Endothelial cell of umbilical vein (primary cell): ENCODE measurements around the gene HES2. TPM values are rescaled to one million over a fixed set of nuclear protein-coding genes. Genes with fewer than 3 reads are reported as not detected.

Experiments used
- Bru-seq: library from RNA; stranded (reverse); fragments of 400-500 nt; gene quantifications from one replicate; lab custom pipeline; 2021; lab: Mats Ljungman, UMichigan
- BruChase-seq, 2 experiments: library from RNA; stranded (reverse); fragments of 400-500 nt; gene quantifications; one replicate each; lab custom pipeline; 2021; lab: Mats Ljungman, UMichigan
- BruUV-seq: library from RNA; stranded (reverse); fragments of 400-500 nt; replicated peaks from 2 replicates; lab custom pipeline; 2021; lab: Mats Ljungman, UMichigan
- CTCF ChIA-PET: fragments of 300-600, 350-600 bp; sonication (Branson Sonifier 250); formaldehyde crosslinking; loops from one replicate; lab custom pipeline; 2021; ENCODE audit warnings: antibody characterized with exemption, inconsistent platforms; lab: Charles Lee
- POLR2A ChIA-PET: fragments of 300-600, 350-600 bp; sonication (Branson Sonifier 250); formaldehyde crosslinking; loops from one replicate; lab custom pipeline; 2021; ENCODE audit warnings: antibody characterized with exemption, inconsistent platforms; lab: Charles Lee
- DNase-seq: peaks from one replicate; pipeline ENCODE4 v3.0.0-alpha.2; 2011; ENCODE audit warnings: low read depth, low spot score
- FAIRE-seq: peaks from 2 replicates; lab custom pipeline; 2011; peaks lifted over from hg19 to GRCh38; lab: Jason Lieb, UNC
- H2AFZ ChIP-seq: 2 replicates; pipeline ENCODE4 v1.6.0; 2012; ENCODE audit warnings: low read depth, low read length, control low read depth, inconsistent platforms
- H3K27ac ChIP-seq: 2 replicates; pipeline ENCODE4 v1.5.1; 2011; ENCODE audit warnings: low read depth, mild to moderate bottlenecking, control low read depth, low read length, moderate library complexity; ENCODE audit not compliant: insufficient read depth
- H3K27me3 ChIP-seq, 2 experiments: 2 replicates each; pipeline versions ENCODE4 v1.6.0 to v1.6.1; 2011; ENCODE audit warnings: low read length in 2 of 2, mixed read lengths in 1 of 2; ENCODE audit not compliant: control insufficient read depth in 2 of 2, insufficient read depth in 2 of 2
- H3K36me3 ChIP-seq, 2 experiments: 2 replicates in 1 of 2; 3 replicates in 1 of 2; pipeline ENCODE4 v1.5.1; 2011; ENCODE audit warnings: low read length in 2 of 2, mild to moderate bottlenecking in 1 of 2, moderate library complexity in 1 of 2; ENCODE audit not compliant: control insufficient read depth in 2 of 2, insufficient read depth in 2 of 2; ENCODE audit errors: extremely low read depth in 1 of 2
- H3K4me1 ChIP-seq: 3 replicates; pipeline ENCODE4 v1.5.1; 2011; ENCODE audit warnings: mild to moderate bottlenecking, low read length; ENCODE audit not compliant: control insufficient read depth, insufficient read depth; ENCODE audit errors: extremely low read depth
- H3K4me2 ChIP-seq: 2 replicates; pipeline ENCODE4 v1.6.1; 2011; ENCODE audit warnings: low read length, control low read depth, mixed read lengths; ENCODE audit not compliant: insufficient read depth
- H3K4me3 ChIP-seq, 3 experiments: fragments of 200-600 bp in 1 of 3; sonication (generic), shearing (Covaris generic) in 1 of 3; replicated peaks in 1 of 3; 2 replicates each; pipeline ENCODE4 v1.5.1; 2011 to 2016; ENCODE audit warnings: control low read depth in 3 of 3, low read length in 3 of 3, mild to moderate bottlenecking in 2 of 3, inconsistent platforms in 1 of 3, low read depth in 1 of 3, moderate library complexity in 1 of 3; ENCODE audit not compliant: insufficient read depth in 1 of 3
- H3K79me2 ChIP-seq: 2 replicates; pipeline ENCODE4 v1.6.0; 2012; ENCODE audit warnings: low read length, inconsistent platforms; ENCODE audit not compliant: control insufficient read depth, insufficient read depth
- H3K9ac ChIP-seq: replicated peaks from 2 replicates; pipeline ENCODE3; 2011; ENCODE audit warnings: low read length, control low read depth; ENCODE audit not compliant: insufficient read depth; ENCODE audit errors: extremely low read depth
- H3K9me1 ChIP-seq: replicated peaks from 3 replicates; pipeline ENCODE4 v1.6.0; 2011; ENCODE audit warnings: mild to moderate bottlenecking, low read length; ENCODE audit not compliant: control insufficient read depth, insufficient read depth; ENCODE audit errors: extremely low read depth
- H3K9me3 ChIP-seq: replicated peaks from 2 replicates; pipeline ENCODE4 v1.5.1; 2012; ENCODE audit warnings: low read length, inconsistent platforms; ENCODE audit not compliant: control insufficient read depth, insufficient read depth
- H4K20me1 ChIP-seq: replicated peaks from 2 replicates; pipeline ENCODE3; 2011; ENCODE audit warnings: mild to moderate bottlenecking, low read length; ENCODE audit not compliant: control insufficient read depth, insufficient read depth; ENCODE audit errors: extremely low read depth
- CTCF ChIP-seq, 2 donors: IDR thresholded peaks; 1 replicate in 1 of 2; 2 replicates in 1 of 2; pipeline ENCODE4 v1.5.1; 2011; ENCODE audit warnings: low read length in 2 of 2, mild to moderate bottlenecking in 2 of 2, moderate library complexity in 2 of 2, control low read depth in 1 of 2, inconsistent platforms in 1 of 2, low read depth in 1 of 2; ENCODE audit not compliant: insufficient read depth in 1 of 2; ENCODE audit errors: extremely low read depth in 1 of 2
- EZH2 ChIP-seq: IDR thresholded peaks from 2 replicates; pipeline ENCODE4 v1.6.1; 2012; ENCODE audit warnings: borderline replicate concordance, low read depth, mild to moderate bottlenecking, moderate library complexity, low read length, inconsistent platforms; ENCODE audit not compliant: severe bottlenecking
- FOS ChIP-seq: IDR thresholded peaks from 2 replicates; pipeline ENCODE4 v1.6.1; 2011; ENCODE audit warnings: mild to moderate bottlenecking, low read length, moderate library complexity, borderline replicate concordance; ENCODE audit not compliant: insufficient read depth
- GATA2 ChIP-seq: IDR thresholded peaks from 2 replicates; pipeline ENCODE4 v1.7.0; 2011; ENCODE audit warnings: low read depth, mild to moderate bottlenecking, moderate library complexity, mixed read lengths, low read length; ENCODE audit not compliant: insufficient read length, insufficient read depth
- JUN ChIP-seq: IDR thresholded peaks from 2 replicates; pipeline ENCODE4 v1.6.1; 2011; ENCODE audit warnings: borderline replicate concordance, low read depth; ENCODE audit not compliant: insufficient read length, insufficient read depth
- POLR2A ChIP-seq: IDR thresholded peaks from 2 replicates; pipeline ENCODE4 v1.6.1; 2012; ENCODE audit warnings: low read depth, mild to moderate bottlenecking, control low read depth, low read length
- POLR2AphosphoS5 ChIP-seq: IDR thresholded peaks from 2 replicates; pipeline ENCODE4 v1.6.1; 2012; ENCODE audit warnings: low read depth, mild to moderate bottlenecking, control low read depth, low read length, moderate library complexity; ENCODE audit not compliant: insufficient read depth
- dilution Hi-C: fragments of 300-500 bp; cut with MboI; formaldehyde crosslinking; loops from one replicate; pipeline ENCODE4 v1.15.0; 2019; ENCODE audit warnings: low sequenced_read_pairs; ENCODE audit not compliant: extremely low pct_ligation_motif_present
- intact Hi-C: fragments of 100-400 bp; cut with micrococcal nuclease; formaldehyde crosslinking; loops from one replicate; pipeline ENCODE4 v1.10.0; 2022
- long read RNA-seq: library from polyadenylated mRNA; stranded (forward); transcript quantifications from one replicate; pipeline ENCODE4 v2.0.0, GENCODE V29; 2021
- polyA minus RNA-seq, 3 experiments: library from RNA; depleted of rRNA, polyadenylated mRNA; stranded (reverse); fragments of >200 nt; gene quantifications; 1 replicate in 1 of 3; 2 replicates in 2 of 3; pipeline ENCODE4 v1.2.3, GENCODE V29; 2011
- polyA plus RNA-seq, 4 experiments: library from polyadenylated mRNA; depleted of rRNA in 3 of 4; stranded (reverse) in 3 of 4; unstranded in 1 of 4; fragments of >200 nt; gene quantifications; 2 replicates each; pipeline versions ENCODE4 v1.2.1 to v1.2.3, GENCODE V29; 2011 to 2012; ENCODE audit warnings: missing spikeins in 1 of 4
- total RNA-seq: library from RNA; stranded (reverse); gene quantifications from 2 replicates; pipeline ENCODE4 v1.2.3, GENCODE V29; 2021

HES2 gene, protein sequence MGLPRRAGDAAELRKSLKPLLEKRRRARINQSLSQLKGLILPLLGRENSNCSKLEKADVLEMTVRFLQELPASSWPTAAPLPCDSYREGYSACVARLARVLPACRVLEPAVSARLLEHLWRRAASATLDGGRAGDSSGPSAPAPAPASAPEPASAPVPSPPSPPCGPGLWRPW
- total RNA-seq (9.4 and 13.3 TPM in 2 replicates), polyA plus RNA-seq (3.6 and 3.7 TPM in 2 replicates), polyA minus RNA-seq (2.0 and 2.4 TPM in 2 replicates), Bru-seq, nascent RNA (percentile 35 among the genes with signal in this experiment), BruChase-seq, experiment 1, labeled RNA remaining after a 6-hour chase (percentile 54 among the genes with signal in this experiment), BruChase-seq, experiment 2, labeled RNA remaining after a 2-hour chase (percentile 52 among the genes with signal in this experiment)
- polyA plus RNA-seq (2011; cell fraction: cytosol; rRNA removed), result 2.7 and 2.9 TPM in 2 replicates
- polyA plus RNA-seq (2011; cell fraction: nucleus; rRNA removed), result 2.1 and 3.5 TPM in 2 replicates
- polyA plus RNA-seq (2012), result 4.7 and 12.3 TPM in 2 replicates
- 6.2 TPM for polyA minus RNA-seq (2011; cell fraction: cytosol; rRNA and poly(A)+ RNA removed)
- 1.4 and 1.5 TPM in 2 replicates for polyA minus RNA-seq (2011; cell fraction: nucleus; rRNA and poly(A)+ RNA removed)
- long read RNA-seq, full-length matches to known transcripts, result 9 of 14 reads
- long read RNA-seq, partial matches to known transcripts, result 0 of 14 reads
- long read RNA-seq, other reads (novel, unspliced or antisense), result 5 of 14 reads

GRCh38 chr1:6419804-6420453 is at the start of gene HES2:
TSS of gene HES2 (minus strand) at chr1:6419919. CDS start at chr1:6419820, 99 bp downstream.
- dilution Hi-C loops, result no loop called here
- H3K9me1 ChIP-seq, result no peaks in the 10 kb centered on the region
- H3K27me3 ChIP-seq, result peaks cover 4 to 8% of the 10 kb centered on the region in 2 experiments
- FAIRE-seq (peak; percentile 95), DNase-seq (peak; percentile 36)
- no peaks in the 10 kb centered on the region for H4K20me1 ChIP-seq
- no peaks in the 10 kb centered on the region for H3K36me3 ChIP-seq
- TF ChIP-seq POLR2AphosphoS5 (peak; percentile 56), JUN (no peak), GATA2 (peak; percentile 55), CTCF (IDR thresholded peaks at IDR 0.05; ENCODE audit: extremely low read depth in 1 of 2, insufficient read depth in 1 of 2, low read depth in 1 of 2, low read length in 2 of 2) (no peak), EZH2 (no peak), POLR2A (peak; percentile 41), FOS (no peak)
- H2AFZ ChIP-seq, result peak within 1 kb of the TSS; percentile 80
- peak within 1 kb of the TSS; percentile 74 for H3K4me2 ChIP-seq
- H3K4me3 ChIP-seq, result peak within 1 kb of the TSS; percentile 24 to 40 (median 34)
- ChIA-PET CTCF (interaction anchor here (0.9 to 11.1 kb wide), 9 partner anchors 11 to 62 kb away, joined by 3 to 202 read pairs (median 3); no protein-coding TSS in a partner anchor), POLR2A (no interaction called here)
- H3K4me1 ChIP-seq, result peaks cover 35% of the 10 kb centered on the region
- peak within 1 kb of the TSS; percentile 31 for H3K27ac ChIP-seq
- peak within 1 kb of the TSS; percentile 46 for H3K9ac ChIP-seq
- intact Hi-C loops, result loop anchor here (5.0 kb wide), 3 partner anchors 158 to 368 kb away; partner anchors contain the start of genes GPR153 and ICMT
- no TSS peak for BruUV-seq
- H3K79me2 ChIP-seq, result no peaks in the 10 kb centered on the region
- H3K9me3 ChIP-seq, result no peaks in the 10 kb centered on the region
